Stimulated activated memory B cell treated with anti-CD40 and anti-IgM and Interleukin-4, amounts not matched to agents 10 μg/mL and 1 μg/mL and 100 μg/mL, for 72 hours (primary cell): ENCODE measurements around the gene SCAF8.

ENCODE experiments used
- ATAC-seq: fragments of 150-1000 bp; cut with Tn5 transposase; 2 replicates; pipeline ENCODE4 v1.10.0; 2021
- H3K27ac Mint-ChIP-seq: one replicate; pipeline ENCODE4 v1.8.0; 2022; ENCODE audit warnings: mild to moderate bottlenecking, mixed read lengths
- H3K27me3 Mint-ChIP-seq: one replicate; pipeline ENCODE4 v1.8.0; 2022; ENCODE audit warnings: mixed read lengths
- H3K36me3 Mint-ChIP-seq: one replicate; pipeline ENCODE4 v1.8.0; 2022; ENCODE audit warnings: mixed read lengths
- H3K4me1 Mint-ChIP-seq: one replicate; pipeline ENCODE4 v1.8.0; 2022; ENCODE audit warnings: mixed read lengths
- H3K4me3 Mint-ChIP-seq: one replicate; pipeline ENCODE4 v1.8.0; 2022; ENCODE audit warnings: mild to moderate bottlenecking, moderate library complexity, mixed read lengths
- H3K9me3 Mint-ChIP-seq: one replicate; pipeline ENCODE4 v1.8.0; 2022; ENCODE audit warnings: mixed read lengths

SCAF8 gene

DNA sequence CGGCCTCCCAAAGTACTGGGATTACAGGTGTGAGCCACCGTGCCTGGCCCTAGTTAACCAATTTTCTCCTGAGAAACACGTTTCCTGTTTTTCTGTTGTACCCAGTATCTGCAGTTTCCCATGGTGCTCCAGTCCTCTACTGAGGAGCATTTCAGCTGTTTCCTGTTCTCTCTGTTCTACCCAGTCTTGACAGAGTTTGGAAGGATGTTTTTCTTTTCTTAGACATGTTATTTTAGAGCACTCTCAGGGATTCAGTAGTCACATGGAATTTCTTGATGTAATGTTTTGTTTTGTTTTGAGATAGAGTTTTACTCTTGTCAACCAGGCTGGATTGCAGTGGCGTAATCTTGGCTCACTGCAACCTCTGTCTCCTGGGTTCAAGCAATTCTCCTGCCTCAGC, 132.1 kb downstream of the SCAF8 start:
- no peak overlapping the region for H3K27ac Mint-ChIP-seq

DNA sequence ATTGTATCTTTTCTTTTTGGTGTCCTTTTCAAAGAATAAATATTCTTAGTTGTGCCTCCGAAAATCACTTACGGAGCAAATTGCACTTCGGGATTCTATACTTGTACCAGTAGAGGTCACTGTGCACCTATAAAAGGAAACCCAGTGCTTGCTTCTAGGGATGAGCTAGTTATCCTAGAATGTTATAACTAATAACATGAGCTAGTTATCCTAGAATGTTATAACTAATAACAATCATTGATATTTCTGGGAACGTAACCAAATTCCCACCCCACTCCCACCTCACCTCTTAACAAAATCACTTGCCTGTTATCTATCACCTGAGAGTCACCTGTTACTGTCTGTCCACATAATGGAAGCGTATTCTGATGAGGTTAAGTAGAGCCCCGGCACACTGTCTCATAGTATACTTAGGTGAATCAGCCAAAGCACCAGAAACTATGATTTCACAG, 135.0 kb downstream of the SCAF8 start:
- no peak for ATAC-seq
- Mint-ChIP-seq H3K27ac (no peak overlapping the region), H3K27me3 (no peaks in the 10 kb centered on the region), H3K4me1 (no peaks in the 10 kb centered on the region), H3K9me3 (no peaks in the 10 kb centered on the region), H3K4me3 (no peak overlapping the region), H3K36me3 (peaks cover 8% of the 10 kb centered on the region)

More for the DNA sequence above, 132.1 kb downstream of the SCAF8 start:
- Mint-ChIP-seq H3K4me3 (no peak overlapping the region), H3K4me1 (no peaks in the 10 kb centered on the region), H3K27me3 (no peaks in the 10 kb centered on the region), H3K9me3 (no peaks in the 10 kb centered on the region), H3K36me3 (peaks cover 8% of the 10 kb centered on the region)
- ATAC-seq: no peak

DNA sequence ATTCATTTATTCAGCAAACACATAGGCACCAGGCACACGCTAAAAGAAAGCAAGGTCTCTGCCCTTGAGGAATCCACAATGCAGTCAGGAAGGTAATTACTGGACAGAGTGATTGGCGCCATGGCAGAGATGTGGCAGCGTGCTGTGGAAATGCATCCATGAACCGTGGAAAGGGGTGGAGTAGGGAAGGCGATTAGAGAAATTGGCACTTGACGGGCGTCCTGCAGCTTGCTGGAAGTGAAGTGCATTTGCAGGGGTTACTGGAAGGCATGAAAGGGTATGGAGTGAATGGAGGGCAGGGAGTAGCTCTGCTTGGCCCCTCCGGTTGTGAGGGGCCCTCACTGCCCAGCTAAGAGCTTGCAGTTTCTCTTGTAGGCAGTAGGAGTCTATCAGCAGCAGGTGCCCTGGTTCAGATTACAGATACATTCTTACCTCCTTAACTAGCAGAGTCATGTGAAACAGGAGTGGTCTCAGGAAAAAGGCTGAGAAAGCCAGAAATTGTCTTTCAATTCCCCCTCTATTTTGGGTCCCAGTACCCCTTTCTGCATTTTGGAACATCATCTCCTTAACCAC, 139.4 kb downstream of the SCAF8 start:
- Mint-ChIP-seq H3K4me1 (peaks cover 10% of the 10 kb centered on the region), H3K27ac (no peak overlapping the region), H3K9me3 (no peaks in the 10 kb centered on the region), H3K36me3 (peaks cover 6% of the 10 kb centered on the region), H3K4me3 (no peak overlapping the region), H3K27me3 (no peaks in the 10 kb centered on the region)
- ATAC-seq: no peak

DNA sequence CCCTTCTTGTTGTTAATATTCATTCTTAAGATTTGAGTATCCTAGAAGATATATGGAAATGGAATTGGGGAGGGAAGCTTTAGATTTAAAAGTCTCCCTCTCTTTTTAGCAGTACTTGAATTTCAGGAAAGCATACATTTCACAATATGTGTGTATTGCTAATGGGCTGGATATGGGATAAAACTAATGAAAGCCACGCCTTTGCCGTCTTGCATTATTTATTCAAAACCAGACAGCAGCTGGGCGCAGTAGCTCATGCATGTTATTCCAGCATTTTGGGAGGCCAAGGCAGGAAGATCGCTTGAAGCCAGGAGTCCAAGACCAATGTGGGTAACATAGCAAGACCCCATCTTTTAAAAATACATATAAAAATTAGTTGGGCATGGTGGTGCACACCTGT, 140.3 kb downstream of the SCAF8 start:
- Mint-ChIP-seq H3K4me3 (no peak overlapping the region), H3K9me3 (no peaks in the 10 kb centered on the region), H3K4me1 (peaks cover 10% of the 10 kb centered on the region), H3K36me3 (peaks cover 6% of the 10 kb centered on the region), H3K27ac (no peak overlapping the region), H3K27me3 (no peaks in the 10 kb centered on the region)
- no peak for ATAC-seq

DNA sequence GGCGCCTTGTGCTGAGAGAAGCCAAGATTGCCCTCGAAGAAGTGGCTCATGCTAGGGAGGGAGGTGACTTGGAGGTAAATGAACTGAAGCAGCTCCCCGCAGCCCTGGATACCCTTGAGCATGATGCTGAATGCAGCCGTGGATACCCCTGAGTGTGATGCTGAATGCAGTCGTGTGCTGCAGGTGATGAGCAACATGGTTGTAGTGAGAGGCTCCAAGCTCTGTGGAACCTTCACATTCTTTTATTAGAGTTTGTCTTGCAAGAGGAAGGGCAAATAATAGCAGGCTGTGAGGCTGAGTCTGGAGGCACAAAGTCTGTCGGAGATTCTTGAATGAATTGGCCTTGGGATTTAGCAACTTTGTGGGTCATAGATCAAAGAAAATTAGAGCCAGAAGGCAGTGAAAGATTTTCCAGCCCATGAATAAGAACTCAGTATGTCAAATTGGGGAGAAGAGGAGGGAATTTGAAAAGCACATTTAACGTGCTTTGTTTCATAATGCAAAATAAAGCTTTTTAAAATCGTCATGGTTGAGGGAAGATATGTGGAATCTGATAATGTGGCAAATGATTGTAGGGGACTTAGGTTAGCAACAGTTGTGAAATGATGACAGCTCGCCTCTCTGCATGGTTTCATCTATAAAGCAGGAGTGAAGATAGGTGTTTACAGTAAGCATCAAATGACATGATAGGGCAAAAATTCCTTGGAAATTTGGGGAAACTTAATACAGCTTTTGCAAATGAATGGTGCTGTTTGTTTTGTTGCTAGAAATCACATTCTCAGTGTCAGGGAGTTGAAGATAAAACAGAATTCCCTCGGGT, 141.8 kb downstream of the SCAF8 start:
- no peaks in the 10 kb centered on the region for H3K9me3 Mint-ChIP-seq
- H3K4me3 Mint-ChIP-seq: no peak overlapping the region
- H3K27ac Mint-ChIP-seq: no peak overlapping the region
- ATAC-seq: no peak
- no peaks in the 10 kb centered on the region for H3K27me3 Mint-ChIP-seq
- H3K4me1 Mint-ChIP-seq: peaks cover 10% of the 10 kb centered on the region
- peaks cover 12% of the 10 kb centered on the region for H3K36me3 Mint-ChIP-seq

DNA sequence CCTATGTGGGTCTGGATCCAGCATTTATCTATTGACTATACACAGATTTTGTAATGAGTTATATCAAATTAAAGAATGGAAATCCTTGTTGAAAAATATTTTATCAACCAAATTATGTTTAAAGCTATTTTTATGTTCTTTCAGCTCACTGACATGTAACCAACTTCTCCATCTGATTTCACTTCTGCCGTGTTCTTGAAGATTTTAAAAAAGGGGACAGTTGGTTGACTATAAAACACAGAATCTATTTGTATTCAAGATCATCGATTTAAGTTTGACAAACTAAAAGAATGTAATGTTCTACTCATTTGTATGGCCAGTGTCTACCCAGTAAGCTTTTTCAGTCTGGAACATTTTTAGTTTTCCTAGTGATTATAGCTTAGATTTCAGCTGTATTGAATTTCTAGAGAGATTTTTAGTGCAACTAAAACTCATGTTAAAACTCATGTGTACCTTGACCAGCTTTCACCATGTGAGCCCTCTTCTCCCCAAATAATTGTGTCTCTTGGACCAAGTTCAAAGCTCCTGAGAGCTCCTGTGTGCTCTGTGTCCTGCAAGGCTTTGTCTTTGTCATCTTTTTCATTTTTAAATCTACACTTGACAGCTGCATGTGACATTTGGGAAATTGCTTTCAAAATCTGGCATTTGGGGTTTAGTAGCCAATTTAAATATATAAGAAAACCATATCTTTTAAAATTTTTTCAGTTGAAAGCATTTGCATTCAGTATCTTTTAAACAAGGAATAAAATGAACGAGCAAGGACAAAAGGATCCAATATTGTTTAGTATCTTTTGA, 143.5 kb downstream of the SCAF8 start:
- Mint-ChIP-seq H3K9me3 (no peaks in the 10 kb centered on the region), H3K4me1 (peaks cover 10% of the 10 kb centered on the region), H3K36me3 (peaks cover 12% of the 10 kb centered on the region), H3K27ac (no peak overlapping the region), H3K27me3 (no peaks in the 10 kb centered on the region), H3K4me3 (no peak overlapping the region)
- ATAC-seq: no peak

DNA sequence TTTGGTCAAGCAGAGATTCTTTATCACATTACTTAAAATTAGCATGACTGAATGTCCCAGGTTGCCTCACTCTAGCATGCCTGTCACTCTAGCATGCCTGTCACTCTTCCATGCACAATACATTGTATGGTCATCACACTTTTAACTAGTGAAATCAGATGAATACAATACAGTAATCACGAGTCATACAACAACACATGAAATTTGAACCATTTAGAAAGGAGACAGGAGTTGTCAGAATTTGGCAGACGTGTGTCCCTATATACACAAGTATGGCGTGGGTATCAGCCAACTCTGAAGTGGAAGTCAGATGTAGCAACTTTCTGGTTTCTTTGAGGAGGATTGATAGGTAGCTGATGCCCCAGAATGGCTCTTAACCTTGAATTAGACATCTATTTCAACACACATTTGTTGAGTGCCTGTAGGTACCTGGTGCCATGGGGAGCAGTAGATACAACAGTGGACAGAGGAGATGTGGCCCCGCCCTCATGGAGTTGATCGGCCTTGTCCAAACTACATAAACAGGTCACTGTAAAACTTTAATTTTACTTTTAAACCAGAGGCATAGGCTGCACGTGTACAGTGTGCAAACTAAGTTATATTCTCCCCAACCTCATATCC, 145.8 kb downstream of the SCAF8 start:
- no peak overlapping the region for H3K4me3 Mint-ChIP-seq
- H3K27ac Mint-ChIP-seq: no peak overlapping the region
- no peaks in the 10 kb centered on the region for H3K9me3 Mint-ChIP-seq
- H3K36me3 Mint-ChIP-seq: peaks cover 30% of the 10 kb centered on the region
- H3K4me1 Mint-ChIP-seq: peaks cover 10% of the 10 kb centered on the region
- no peaks in the 10 kb centered on the region for H3K27me3 Mint-ChIP-seq
- ATAC-seq: no peak

DNA sequence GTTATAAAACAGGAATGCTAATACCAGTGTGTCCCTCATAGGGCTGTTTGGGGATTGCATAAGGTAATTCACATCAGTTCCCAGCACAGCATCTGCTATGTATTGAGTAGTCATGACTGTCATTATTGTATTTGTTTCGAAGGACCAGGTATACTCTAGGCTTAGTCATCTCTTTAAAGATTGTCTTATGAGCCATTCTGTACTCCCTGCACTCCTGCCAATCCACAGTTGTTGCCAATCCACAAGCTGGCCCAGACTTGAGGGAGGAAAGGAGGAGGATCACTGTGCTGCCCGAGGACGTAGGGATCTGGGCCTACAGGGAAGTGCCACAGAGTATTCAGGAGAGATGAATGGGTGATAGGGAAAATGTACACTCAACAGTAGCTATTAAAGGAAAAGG, 148.9 kb downstream of the SCAF8 start:
- no peaks in the 10 kb centered on the region for H3K27me3 Mint-ChIP-seq
- no peak overlapping the region for H3K4me3 Mint-ChIP-seq
- H3K36me3 Mint-ChIP-seq: peaks cover 40% of the 10 kb centered on the region

More for the DNA sequence above, 148.9 kb downstream of the SCAF8 start:
- no peaks in the 10 kb centered on the region for H3K9me3 Mint-ChIP-seq
- no peak for ATAC-seq
- H3K27ac Mint-ChIP-seq: no peak overlapping the region
- H3K4me1 Mint-ChIP-seq: no peaks in the 10 kb centered on the region
